ENCODE measurements around the gene MAP1LC3B. TPM values are rescaled to one million over a fixed set of nuclear protein-coding genes. Genes with fewer than 3 reads are reported as not detected.
A peak's percentile ranks its signal among the peaks of the same experiment; 100 is the strongest.
"Not testable (repeated sequence)": the region's sequence is repeated elsewhere in the genome, so short reads cannot be mapped to it uniquely, and the experiment has no call there.

Gene MAP1LC3B
- total RNA-seq, 1 donor from 2014 or later: 64.5 TPM

DNA sequence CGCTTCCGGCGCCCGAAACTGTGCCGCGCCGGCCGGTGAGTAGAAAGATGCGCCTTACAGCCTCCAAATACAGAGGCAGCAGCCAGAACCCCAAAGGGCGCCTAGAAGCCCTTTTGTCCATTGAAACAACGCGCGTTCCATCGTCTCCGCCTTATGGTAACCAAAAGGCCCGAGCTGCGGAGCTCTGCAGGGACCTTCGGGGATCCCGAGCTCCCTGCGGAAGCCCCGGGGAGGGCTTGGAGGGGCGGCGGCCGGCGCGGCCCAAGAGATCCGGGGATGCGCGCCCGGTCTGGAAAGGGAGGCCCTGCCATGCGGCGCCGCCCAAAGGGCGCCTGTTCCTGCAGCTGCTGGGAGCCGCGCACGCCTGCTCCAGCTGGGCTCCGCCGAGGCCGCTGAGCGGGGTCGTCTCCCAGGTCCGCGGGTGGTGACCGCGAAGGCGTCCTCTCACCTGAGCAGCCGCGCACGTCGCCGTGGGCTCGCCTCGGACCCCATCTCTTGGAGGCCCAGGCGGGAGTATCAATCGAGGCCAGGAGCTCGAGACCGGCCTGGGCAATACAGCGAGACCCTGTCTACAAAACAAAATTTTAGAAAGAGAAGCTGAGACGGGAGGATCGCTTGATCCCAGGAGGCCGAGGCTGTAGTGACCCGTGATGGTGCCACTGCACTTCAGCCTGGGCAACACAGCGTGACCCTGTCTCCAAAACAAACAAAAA is 7.8 kb upstream of the MAP1LC3B start:
- DNase-seq (peak; percentile 72), ATAC-seq (peak; percentile 29 to 49)
- intact Hi-C loops (cut with DNase I): no loop called here
- H3K4me3 ChIP-seq: peak overlapping the region; percentile 90
- H3K36me3 ChIP-seq: no peaks in the 10 kb centered on the region
- no peaks in the 10 kb centered on the region for H3K27me3 ChIP-seq (ENCODE audit: low read depth)
- TF ChIP-seq, protein P1, sequence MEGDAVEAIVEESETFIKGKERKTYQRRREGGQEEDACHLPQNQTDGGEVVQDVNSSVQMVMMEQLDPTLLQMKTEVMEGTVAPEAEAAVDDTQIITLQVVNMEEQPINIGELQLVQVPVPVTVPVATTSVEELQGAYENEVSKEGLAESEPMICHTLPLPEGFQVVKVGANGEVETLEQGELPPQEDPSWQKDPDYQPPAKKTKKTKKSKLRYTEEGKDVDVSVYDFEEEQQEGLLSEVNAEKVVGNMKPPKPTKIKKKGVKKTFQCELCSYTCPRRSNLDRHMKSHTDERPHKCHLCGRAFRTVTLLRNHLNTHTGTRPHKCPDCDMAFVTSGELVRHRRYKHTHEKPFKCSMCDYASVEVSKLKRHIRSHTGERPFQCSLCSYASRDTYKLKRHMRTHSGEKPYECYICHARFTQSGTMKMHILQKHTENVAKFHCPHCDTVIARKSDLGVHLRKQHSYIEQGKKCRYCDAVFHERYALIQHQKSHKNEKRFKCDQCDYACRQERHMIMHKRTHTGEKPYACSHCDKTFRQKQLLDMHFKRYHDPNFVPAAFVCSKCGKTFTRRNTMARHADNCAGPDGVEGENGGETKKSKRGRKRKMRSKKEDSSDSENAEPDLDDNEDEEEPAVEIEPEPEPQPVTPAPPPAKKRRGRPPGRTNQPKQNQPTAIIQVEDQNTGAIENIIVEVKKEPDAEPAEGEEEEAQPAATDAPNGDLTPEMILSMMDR (IDR thresholded peaks at IDR 0.05): no peak
- no peaks in the 10 kb centered on the region for H3K9me3 ChIP-seq
- H3K27ac ChIP-seq: peak overlapping the region; percentile 93
- peaks cover 64% of the 10 kb centered on the region for H3K4me1 ChIP-seq

DNA sequence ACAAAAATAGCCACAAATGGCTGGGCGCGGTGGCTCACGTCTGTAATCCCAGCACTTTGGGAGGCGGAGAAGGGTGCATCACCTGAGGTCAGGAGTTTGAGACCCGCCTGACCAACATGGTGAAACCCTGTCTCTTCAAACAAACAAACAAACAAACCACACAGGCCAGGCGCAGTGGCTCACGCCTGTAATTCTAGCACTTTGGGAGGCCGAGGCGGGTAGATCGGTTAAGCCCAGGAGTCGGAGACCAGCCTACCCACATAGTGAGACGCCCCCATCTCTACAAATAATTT is 7.3 kb upstream of the MAP1LC3B start:
- H3K4me3 ChIP-seq: peak overlapping the region; percentile 90
- H3K27ac ChIP-seq: peak overlapping the region; percentile 93
- H3K27me3 ChIP-seq (ENCODE audit: low read depth); ATAC-seq; H3K36me3 ChIP-seq; intact Hi-C loops (cut with DNase I); H3K9me3 ChIP-seq: not testable (repeated sequence)
- H3K4me1 ChIP-seq: peaks cover 60% of the 10 kb centered on the region
- DNase-seq: peak; percentile 42

- H3K36me3 ChIP-seq: no peaks in the 10 kb centered on the region
- peak overlapping the region; percentile 86 for H3K27ac ChIP-seq
- peak; percentile 77 to 80 for ATAC-seq
- peaks cover 43% of the 10 kb centered on the region for H3K4me1 ChIP-seq
- no peaks in the 10 kb centered on the region for H3K9me3 ChIP-seq
- intact Hi-C loops (cut with DNase I): no loop called here
- no peaks in the 10 kb centered on the region for H3K27me3 ChIP-seq (ENCODE audit: low read depth)
- peak overlapping the region; percentile 34 for H3K4me3 ChIP-seq
- TF ChIP-seq, protein P1 (IDR thresholded peaks at IDR 0.05): no peak
- DNase-seq: peak; percentile 93
These were observed 4.0 kb upstream of the MAP1LC3B start for GRCh38 chr16:87387942-87388817.

DNA sequence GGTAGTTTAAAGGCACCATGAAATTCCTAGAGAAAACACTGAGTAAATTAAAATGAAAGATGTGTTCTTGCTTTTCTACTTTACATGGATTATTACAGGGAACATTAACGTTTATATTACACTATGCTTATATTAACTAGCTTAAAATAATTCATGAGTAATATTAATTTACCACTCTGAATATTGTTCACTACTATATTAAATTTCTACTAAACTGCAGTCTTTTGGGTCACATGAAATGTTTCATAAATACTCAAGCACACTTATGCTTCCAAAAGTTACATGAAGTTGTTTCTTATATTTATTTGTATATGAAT is 3.4 kb upstream of the MAP1LC3B start:
- Histone ChIP-seq H3K27me3 (ENCODE audit: low read depth) (no peaks in the 10 kb centered on the region), H3K4me1 (peaks cover 49% of the 10 kb centered on the region), H3K4me3 (peak overlapping the region; percentile 20), H3K36me3 (no peaks in the 10 kb centered on the region), H3K9me3 (no peaks in the 10 kb centered on the region), H3K27ac (peak overlapping the region; percentile 86)
- TF ChIP-seq, protein P1 (IDR thresholded peaks at IDR 0.05): no peak
- DNase-seq (no peak), ATAC-seq (no peak)
- intact Hi-C loops (cut with DNase I): no loop called here

- TF ChIP-seq, protein P1 (IDR thresholded peaks at IDR 0.05): no peak
- Histone ChIP-seq H3K9me3 (no peaks in the 10 kb centered on the region), H3K27me3 (ENCODE audit: low read depth) (no peaks in the 10 kb centered on the region), H3K4me3 (no peak overlapping the region), H3K27ac (peak overlapping the region; percentile 86), H3K4me1 (peaks cover 53% of the 10 kb centered on the region), H3K36me3 (no peaks in the 10 kb centered on the region)
- intact Hi-C loops (cut with DNase I): no loop called here
- ATAC-seq (no peak), DNase-seq (no peak)
These were observed 2.9 kb upstream of the MAP1LC3B start for GRCh38 chr16:87389245-87389644.

DNA sequence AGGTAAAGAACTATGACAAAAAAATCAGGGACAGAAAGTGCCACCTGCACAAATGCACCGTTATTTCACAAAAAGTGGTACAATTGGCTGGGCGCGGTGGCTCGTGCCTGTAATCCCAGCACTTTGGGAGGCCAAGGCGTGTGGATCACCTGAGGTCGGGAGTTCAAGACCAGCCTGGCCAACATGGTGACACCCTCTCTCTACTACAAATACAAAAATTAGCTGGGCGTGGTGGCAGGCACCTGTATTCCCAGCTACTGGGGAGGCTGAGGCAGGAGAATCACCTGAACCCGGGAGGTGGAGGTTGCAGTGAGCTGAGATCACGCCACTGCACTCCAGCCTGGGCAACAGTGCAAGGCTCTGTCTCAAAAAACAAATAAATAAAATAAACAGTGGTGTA is 2.2 kb upstream of the MAP1LC3B start:
- H3K4me3 ChIP-seq; H3K27me3 ChIP-seq (ENCODE audit: low read depth); H3K36me3 ChIP-seq; H3K27ac ChIP-seq; ATAC-seq; intact Hi-C loops (cut with DNase I); H3K9me3 ChIP-seq: not testable (repeated sequence)
- peak; percentile 11 for DNase-seq
- peaks cover 53% of the 10 kb centered on the region for H3K4me1 ChIP-seq

Data from lower lobe of right lung (tissue), 2 donors.